Keratinocyte (primary cell): Measurements from ENCODE around the gene PIK3CB. TPM values are rescaled to one million over a fixed set of nuclear protein-coding genes. Genes with fewer than 3 reads are reported as not detected.

Experiments used
- DNase-seq: peaks from one replicate; pipeline ENCODE4 v3.0.0-alpha.2; 2011; ENCODE audit warnings: low read depth, missing footprints, low spot score
- FAIRE-seq: peaks from 2 replicates; lab custom pipeline; 2011; peaks lifted over from hg19 to GRCh38; lab: Jason Lieb, UNC
- H2AFZ ChIP-seq: 2 replicates; pipeline ENCODE4 v1.6.0; 2012; ENCODE audit warnings: low read length, control low read depth, inconsistent platforms; ENCODE audit not compliant: control insufficient read depth
- H3K27ac ChIP-seq: 2 replicates; pipeline ENCODE4 v1.5.1; 2011; ENCODE audit warnings: low read length; ENCODE audit not compliant: control insufficient read depth, insufficient read depth
- H3K27me3 ChIP-seq: 3 replicates; pipeline ENCODE4 v1.6.0; 2011; ENCODE audit warnings: low read length; ENCODE audit not compliant: control insufficient read depth, insufficient read depth; ENCODE audit errors: extremely low read depth
- H3K36me3 ChIP-seq, 2 experiments: 2 replicates in 1 of 2; 3 replicates in 1 of 2; pipeline ENCODE4 v1.5.1; 2011; ENCODE audit warnings: low read length in 2 of 2, mild to moderate bottlenecking in 1 of 2; ENCODE audit not compliant: control insufficient read depth in 2 of 2, insufficient read depth in 2 of 2; ENCODE audit errors: extremely low read depth in 1 of 2
- H3K4me1 ChIP-seq: 3 replicates; pipeline ENCODE4 v1.5.1; 2011; ENCODE audit warnings: low read length; ENCODE audit not compliant: control insufficient read depth, insufficient read depth; ENCODE audit errors: extremely low read depth
- H3K4me2 ChIP-seq: 3 replicates; pipeline ENCODE4 v1.6.0; 2011; ENCODE audit warnings: low read depth, low read length; ENCODE audit not compliant: control insufficient read depth, insufficient read depth; ENCODE audit errors: extremely low read depth
- H3K4me3 ChIP-seq, 3 experiments: fragments of 200-600 bp in 1 of 3; sonication (generic) in 1 of 3; 2 replicates in 2 of 3; 3 replicates in 1 of 3; pipeline ENCODE4 v1.5.1; 2011 to 2016; ENCODE audit warnings: low read length in 3 of 3, mild to moderate bottlenecking in 3 of 3, control low read depth in 2 of 3, inconsistent platforms in 1 of 3, low read depth in 1 of 3, mixed read lengths in 1 of 3, mixed run types in 1 of 3, moderate library complexity in 1 of 3; ENCODE audit not compliant: control insufficient read depth in 2 of 3, insufficient read depth in 2 of 3; ENCODE audit errors: extremely low read depth in 1 of 3
- H3K79me2 ChIP-seq: 2 replicates; pipeline ENCODE4 v1.6.0; 2012; ENCODE audit warnings: low read length; ENCODE audit not compliant: control insufficient read depth, insufficient read depth
- H3K9ac ChIP-seq: 3 replicates; pipeline ENCODE4 v1.6.0; 2011; ENCODE audit warnings: low read length; ENCODE audit not compliant: control insufficient read depth, insufficient read depth; ENCODE audit errors: extremely low read depth
- H3K9me1 ChIP-seq: 3 replicates; pipeline ENCODE4 v1.6.0; 2011; ENCODE audit warnings: low read length; ENCODE audit not compliant: control insufficient read depth, insufficient read depth; ENCODE audit errors: extremely low read depth
- H3K9me3 ChIP-seq: 2 replicates; pipeline ENCODE4 v1.5.1; 2012; ENCODE audit warnings: low read depth, low read length; ENCODE audit not compliant: control insufficient read depth
- H4K20me1 ChIP-seq: 3 replicates; pipeline ENCODE4 v1.6.0; 2011; ENCODE audit warnings: low read length; ENCODE audit not compliant: control insufficient read depth, insufficient read depth; ENCODE audit errors: extremely low read depth
- EZH2 ChIP-seq: IDR thresholded peaks from one replicate; pipeline ENCODE4 v1.6.1; 2012; ENCODE audit warnings: inconsistent platforms, mild to moderate bottlenecking, low read length, moderate library complexity
- dilution Hi-C: fragments of 300-500 bp; cut with MboI; formaldehyde crosslinking; loops from one replicate; pipeline ENCODE4 v1.7.0; 2020; ENCODE audit warnings: low sequenced_read_pairs; ENCODE audit not compliant: extremely low pct_ligation_motif_present
- polyA plus RNA-seq, 5 experiments: library from polyadenylated mRNA; depleted of rRNA in 3 of 5; stranded (reverse) in 3 of 5; stranded (forward) in 1 of 5; unstranded in 1 of 5; fragments of >200 nt; gene quantifications; 1 replicate in 1 of 5; 2 replicates in 3 of 5; 3 replicates in 1 of 5; pipeline versions ENCODE4 v1.2.1 to v1.2.3, GENCODE V29; 2011 to 2012; ENCODE audit warnings: missing spikeins in 2 of 5, low read depth in 1 of 5, low replicate concordance in 1 of 5
- TF ChIP-seq, protein P1 (sequence below), 3 experiments: IDR thresholded peaks in 1 of 3; conservative IDR thresholded peaks in 1 of 3; optimal IDR thresholded peaks in 1 of 3; 2 replicates in 2 of 3; 3 replicates in 1 of 3; pipeline versions ENCODE3 to v1.5.1; 2011; ENCODE audit warnings: low read length in 3 of 3, mild to moderate bottlenecking in 3 of 3, moderate library complexity in 2 of 3, control low read depth in 1 of 3, inconsistent platforms in 1 of 3; ENCODE audit not compliant: insufficient read depth in 2 of 3; ENCODE audit errors: extremely low read depth in 1 of 3

The PIK3CB gene
- polyA plus RNA-seq, 1 donor (not counting 4 experiments of a cell fraction or from before 2014, with no cell fraction given): 19.9 TPM

DNA sequence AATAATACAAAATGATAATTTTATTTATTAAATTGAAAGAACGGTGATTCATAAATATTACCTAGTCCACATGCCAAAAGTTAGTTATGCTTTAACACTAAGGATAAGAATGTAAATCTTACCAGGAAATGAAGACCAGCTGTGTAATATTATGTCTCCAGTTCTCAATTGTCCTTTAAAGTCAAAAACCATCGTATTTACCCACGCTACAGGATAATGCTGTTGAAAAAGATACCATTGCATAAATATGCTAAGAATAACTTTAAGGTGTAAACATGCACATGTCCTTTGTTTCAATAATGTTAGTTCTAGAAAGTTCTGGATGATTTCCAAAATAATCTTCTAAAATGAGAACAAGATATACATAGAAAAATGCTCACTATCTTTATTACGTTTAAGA lies 122.6 kb downstream of the PIK3CB start:
- no peaks in the 10 kb centered on the region for H3K27me3 ChIP-seq
- H3K36me3 ChIP-seq: no peaks in the 10 kb centered on the region
- no peaks in the 10 kb centered on the region for H3K4me1 ChIP-seq
- DNase-seq (no peak), FAIRE-seq (no peak)
- TF ChIP-seq EZH2: no peak
- TF ChIP-seq, protein P1, sequence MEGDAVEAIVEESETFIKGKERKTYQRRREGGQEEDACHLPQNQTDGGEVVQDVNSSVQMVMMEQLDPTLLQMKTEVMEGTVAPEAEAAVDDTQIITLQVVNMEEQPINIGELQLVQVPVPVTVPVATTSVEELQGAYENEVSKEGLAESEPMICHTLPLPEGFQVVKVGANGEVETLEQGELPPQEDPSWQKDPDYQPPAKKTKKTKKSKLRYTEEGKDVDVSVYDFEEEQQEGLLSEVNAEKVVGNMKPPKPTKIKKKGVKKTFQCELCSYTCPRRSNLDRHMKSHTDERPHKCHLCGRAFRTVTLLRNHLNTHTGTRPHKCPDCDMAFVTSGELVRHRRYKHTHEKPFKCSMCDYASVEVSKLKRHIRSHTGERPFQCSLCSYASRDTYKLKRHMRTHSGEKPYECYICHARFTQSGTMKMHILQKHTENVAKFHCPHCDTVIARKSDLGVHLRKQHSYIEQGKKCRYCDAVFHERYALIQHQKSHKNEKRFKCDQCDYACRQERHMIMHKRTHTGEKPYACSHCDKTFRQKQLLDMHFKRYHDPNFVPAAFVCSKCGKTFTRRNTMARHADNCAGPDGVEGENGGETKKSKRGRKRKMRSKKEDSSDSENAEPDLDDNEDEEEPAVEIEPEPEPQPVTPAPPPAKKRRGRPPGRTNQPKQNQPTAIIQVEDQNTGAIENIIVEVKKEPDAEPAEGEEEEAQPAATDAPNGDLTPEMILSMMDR (optimal IDR thresholded peaks at IDR 0.05 in 1 of 3, IDR thresholded peaks at IDR 0.05 in 1 of 3, conservative IDR thresholded peaks at IDR 0.05 in 1 of 3; ENCODE audit: extremely low read depth in 1 of 3, insufficient read depth in 2 of 3, low read length in 3 of 3): no peak
- H3K79me2 ChIP-seq: no peaks in the 10 kb centered on the region
- dilution Hi-C loops: no loop called here
- no peak overlapping the region for H3K9ac ChIP-seq
- no peaks in the 10 kb centered on the region for H3K9me3 ChIP-seq
- no peak overlapping the region for H3K4me2 ChIP-seq
- H3K27ac ChIP-seq: no peak overlapping the region
- H4K20me1 ChIP-seq: no peaks in the 10 kb centered on the region
- no peak overlapping the region for H2AFZ ChIP-seq
- H3K4me3 ChIP-seq: no peak overlapping the region
- no peaks in the 10 kb centered on the region for H3K9me1 ChIP-seq

DNA sequence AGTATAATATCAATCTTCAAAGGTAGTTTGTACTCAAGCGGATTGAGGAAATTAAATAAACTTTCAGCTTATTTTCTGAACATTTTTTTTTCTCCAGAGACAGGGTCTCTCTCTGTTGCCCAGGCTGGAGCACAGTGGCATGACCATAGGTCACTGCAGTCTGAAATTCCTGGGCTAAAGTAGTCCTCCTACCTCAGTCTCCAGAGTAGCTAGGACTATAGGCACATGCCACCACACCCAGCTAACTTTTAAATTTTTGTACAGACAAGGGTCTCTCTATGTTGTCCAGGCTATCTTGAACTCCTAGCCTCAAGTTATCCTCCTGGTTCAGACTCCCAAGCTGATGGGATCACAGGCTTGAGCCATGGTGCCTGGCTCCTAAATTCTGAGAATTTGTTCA lies 129.1 kb downstream of the PIK3CB start:
- FAIRE-seq (no peak), DNase-seq (no peak)
- Histone ChIP-seq H3K79me2 (no peaks in the 10 kb centered on the region), H3K4me3 (no peak overlapping the region), H3K9ac (no peak overlapping the region), H3K4me2 (no peak overlapping the region), H3K27ac (no peak overlapping the region), H4K20me1 (no peaks in the 10 kb centered on the region), H2AFZ (no peak overlapping the region), H3K36me3 (no peaks in the 10 kb centered on the region), H3K9me3 (no peaks in the 10 kb centered on the region), H3K9me1 (no peaks in the 10 kb centered on the region), H3K27me3 (no peaks in the 10 kb centered on the region), H3K4me1 (no peaks in the 10 kb centered on the region)
- TF ChIP-seq EZH2: no peak
- TF ChIP-seq, protein P1 (optimal IDR thresholded peaks at IDR 0.05 in 1 of 3, IDR thresholded peaks at IDR 0.05 in 1 of 3, conservative IDR thresholded peaks at IDR 0.05 in 1 of 3; ENCODE audit: extremely low read depth in 1 of 3, insufficient read depth in 2 of 3, low read length in 3 of 3): no peak
- dilution Hi-C loops: no loop called here
